Liver (tissue), 9 donors: ENCODE data around the gene PCDHGC4. TPM values are rescaled to one million over a fixed set of nuclear protein-coding genes. Genes with fewer than 3 reads are reported as not detected.

Experiments used
- DNase-seq: peaks from one replicate; pipeline ENCODE4 v3.0.0-alpha.2; 2017; ENCODE audit warnings: low spot score
- H3K27ac ChIP-seq, 2 donors: one replicate each; pipeline ENCODE4 v1.7.0; 2013; ENCODE audit warnings: inconsistent platforms in 2 of 2, low read length in 2 of 2, control low read depth in 1 of 2, low read depth in 1 of 2, mild to moderate bottlenecking in 1 of 2
- H3K27me3 ChIP-seq, 4 donors: one replicate each; pipeline versions ENCODE4 v1.6.1 to v1.7.0; 2013; ENCODE audit warnings: low read length in 3 of 4, inconsistent platforms in 1 of 4, mild to moderate bottlenecking in 1 of 4, moderate library complexity in 1 of 4; ENCODE audit not compliant: control insufficient read depth in 4 of 4, insufficient read depth in 4 of 4
- H3K36me3 ChIP-seq, 4 donors: one replicate each; pipeline versions ENCODE4 v1.6.1 to v1.7.0; 2013; ENCODE audit warnings: low read length in 3 of 4, mild to moderate bottlenecking in 3 of 4, low read depth in 1 of 4, moderate library complexity in 1 of 4; ENCODE audit not compliant: control insufficient read depth in 4 of 4, insufficient read depth in 3 of 4
- H3K4me1 ChIP-seq, 4 donors: one replicate each; pipeline versions ENCODE4 v1.6.1 to v1.7.0; 2013; ENCODE audit warnings: low read length in 3 of 4, mild to moderate bottlenecking in 3 of 4, moderate library complexity in 1 of 4; ENCODE audit not compliant: control insufficient read depth in 4 of 4, insufficient read depth in 4 of 4
- H3K4me3 ChIP-seq, 3 donors: one replicate each; pipeline versions ENCODE4 v1.6.1 to v1.7.0; 2013; ENCODE audit warnings: low read length in 3 of 3, control low read depth in 1 of 3, low read depth in 1 of 3, mild to moderate bottlenecking in 1 of 3
- H3K9ac ChIP-seq, 2 donors: one replicate each; pipeline ENCODE4 v1.7.0; 2013; ENCODE audit warnings: low read length in 2 of 2, mild to moderate bottlenecking in 2 of 2, moderate library complexity in 2 of 2, control low read depth in 1 of 2, low read depth in 1 of 2
- H3K9me3 ChIP-seq, 4 donors: one replicate each; pipeline versions ENCODE4 v1.6.1 to v1.7.0; 2013; ENCODE audit warnings: low read length in 3 of 4; ENCODE audit not compliant: control insufficient read depth in 4 of 4
- EGR1 ChIP-seq, 2 donors: IDR thresholded peaks; 2 replicates each; pipeline ENCODE4 v1.6.1; 2016 to 2018; ENCODE audit warnings: antibody characterized with exemption in 2 of 2, low read depth in 2 of 2
- FOXA2 ChIP-seq: IDR thresholded peaks from 2 replicates; pipeline ENCODE4 v1.6.1; 2016; ENCODE audit warnings: antibody characterized with exemption
- GABPA ChIP-seq, 2 donors: IDR thresholded peaks in 1 of 2; conservative IDR thresholded peaks in 1 of 2; 2 replicates each; pipeline ENCODE4 v1.6.1; 2016; ENCODE audit warnings: antibody characterized with exemption in 2 of 2, mild to moderate bottlenecking in 1 of 2, moderate library complexity in 1 of 2
- HNF4A ChIP-seq, 2 donors: conservative IDR thresholded peaks; 2 replicates each; pipeline ENCODE4 v1.6.1; 2016; ENCODE audit warnings: antibody characterized with exemption in 2 of 2, mild to moderate bottlenecking in 2 of 2
- HNF4G ChIP-seq: IDR thresholded peaks from 2 replicates; pipeline ENCODE4 v1.6.1; 2016; ENCODE audit warnings: antibody characterized with exemption
- JUND ChIP-seq, 2 donors: IDR thresholded peaks; 2 replicates each; pipeline ENCODE4 v1.6.1; 2016; ENCODE audit warnings: antibody characterized with exemption in 2 of 2
- RAD21 ChIP-seq, 2 donors: IDR thresholded peaks; 2 replicates each; pipeline ENCODE4 v1.6.1; 2016; ENCODE audit warnings: antibody characterized with exemption in 2 of 2, mild to moderate bottlenecking in 2 of 2
- RXRA ChIP-seq, 2 donors: IDR thresholded peaks; 2 replicates each; pipeline ENCODE4 v1.6.1; 2017 to 2018; ENCODE audit warnings: antibody characterized with exemption in 2 of 2, mild to moderate bottlenecking in 1 of 2
- SP1 ChIP-seq: IDR thresholded peaks from 2 replicates; pipeline ENCODE4 v1.6.1; 2018; ENCODE audit warnings: antibody characterized with exemption, mild to moderate bottlenecking
- TAF1 ChIP-seq: conservative IDR thresholded peaks from 2 replicates; pipeline ENCODE4 v1.6.1; 2016; ENCODE audit warnings: antibody characterized with exemption, mild to moderate bottlenecking
- WGBS: extraction: QIAGEN DNeasy Blood & Tissue Kit; methylation state at CpG from one replicate; pipeline ENCODE4 v1.1.7; 2013; 5-methylcytosine and 5-hydroxymethylcytosine counted together
- polyA plus RNA-seq, 2 donors: library from polyadenylated mRNA; stranded (reverse) in 1 of 2; unstranded in 1 of 2; fragments of 200-250 nt in 1 of 2; fragments of >200 nt in 1 of 2; fragmentation: Nextera tagmentation in 1 of 2; extraction: Ambion mirVana in 1 of 2; gene quantifications; one replicate each; pipeline versions ENCODE4 v1.2.1 to v1.2.3, GENCODE V29; 2013 to 2015
- total RNA-seq, 2 donors: library from RNA; depleted of rRNA; stranded (reverse); fragments of >200 nt; gene quantifications; one replicate each; pipeline ENCODE4 v1.2.3, GENCODE V29; 2014
- TF ChIP-seq, protein P1 (sequence below): IDR thresholded peaks from 2 replicates; pipeline ENCODE4 v1.6.1; 2016; ENCODE audit warnings: antibody characterized with exemption, mild to moderate bottlenecking
- TF ChIP-seq, protein P2 (sequence below): IDR thresholded peaks from 2 replicates; pipeline ENCODE4 v1.6.1; 2016; ENCODE audit warnings: antibody characterized with exemption
- TF ChIP-seq, protein P3 (sequence below): fragments of 150-350 bp; IDR thresholded peaks from 2 replicates; pipeline ENCODE4 v1.5.1; 2017; ENCODE audit warnings: improper control_type of control experiment, low read depth, low read length; ENCODE audit not compliant: missing input control
- TF ChIP-seq, protein P4 (sequence below): IDR thresholded peaks from 2 replicates; pipeline ENCODE4 v1.6.1; 2016; ENCODE audit warnings: antibody characterized with exemption
- donor health status: healthy.
- donor health status: healthy.
- donor health status: healthy.
- donor health status: healthy.
- donor health status: healthy.

The PCDHGC4 gene
- total and polyA plus RNA-seq, 4 donors, result 0.33 to 1.4 TPM; not detected in 2

DNA sequence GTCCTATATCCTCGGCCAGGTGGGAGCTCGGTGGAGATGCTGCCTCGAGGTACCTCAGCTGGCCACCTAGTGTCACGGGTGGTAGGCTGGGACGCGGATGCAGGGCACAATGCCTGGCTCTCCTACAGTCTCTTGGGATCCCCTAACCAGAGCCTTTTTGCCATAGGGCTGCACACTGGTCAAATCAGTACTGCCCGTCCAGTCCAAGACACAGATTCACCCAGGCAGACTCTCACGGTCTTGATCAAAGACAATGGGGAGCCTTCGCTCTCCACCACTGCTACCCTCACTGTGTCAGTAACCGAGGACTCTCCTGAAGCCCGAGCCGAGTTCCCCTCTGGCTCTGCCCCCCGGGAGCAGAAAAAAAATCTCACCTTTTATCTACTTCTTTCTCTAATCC lies 7.0 kb upstream of the PCDHGC4 start:
- no peak for DNase-seq
- peak overlapping the region in 1 of 3 donors; percentile 12 for H3K4me3 ChIP-seq
- H3K4me1 ChIP-seq, result peaks cover 0 to 31% (median 14%) of the 10 kb centered on the region in 4 donors
- TF ChIP-seq HNF4G, result no peak
- no peak for TF ChIP-seq GABPA (IDR thresholded peaks at IDR 0.05 in 1 of 2, conservative IDR thresholded peaks at IDR 0.05 in 1 of 2)
- TF ChIP-seq, protein P1, sequence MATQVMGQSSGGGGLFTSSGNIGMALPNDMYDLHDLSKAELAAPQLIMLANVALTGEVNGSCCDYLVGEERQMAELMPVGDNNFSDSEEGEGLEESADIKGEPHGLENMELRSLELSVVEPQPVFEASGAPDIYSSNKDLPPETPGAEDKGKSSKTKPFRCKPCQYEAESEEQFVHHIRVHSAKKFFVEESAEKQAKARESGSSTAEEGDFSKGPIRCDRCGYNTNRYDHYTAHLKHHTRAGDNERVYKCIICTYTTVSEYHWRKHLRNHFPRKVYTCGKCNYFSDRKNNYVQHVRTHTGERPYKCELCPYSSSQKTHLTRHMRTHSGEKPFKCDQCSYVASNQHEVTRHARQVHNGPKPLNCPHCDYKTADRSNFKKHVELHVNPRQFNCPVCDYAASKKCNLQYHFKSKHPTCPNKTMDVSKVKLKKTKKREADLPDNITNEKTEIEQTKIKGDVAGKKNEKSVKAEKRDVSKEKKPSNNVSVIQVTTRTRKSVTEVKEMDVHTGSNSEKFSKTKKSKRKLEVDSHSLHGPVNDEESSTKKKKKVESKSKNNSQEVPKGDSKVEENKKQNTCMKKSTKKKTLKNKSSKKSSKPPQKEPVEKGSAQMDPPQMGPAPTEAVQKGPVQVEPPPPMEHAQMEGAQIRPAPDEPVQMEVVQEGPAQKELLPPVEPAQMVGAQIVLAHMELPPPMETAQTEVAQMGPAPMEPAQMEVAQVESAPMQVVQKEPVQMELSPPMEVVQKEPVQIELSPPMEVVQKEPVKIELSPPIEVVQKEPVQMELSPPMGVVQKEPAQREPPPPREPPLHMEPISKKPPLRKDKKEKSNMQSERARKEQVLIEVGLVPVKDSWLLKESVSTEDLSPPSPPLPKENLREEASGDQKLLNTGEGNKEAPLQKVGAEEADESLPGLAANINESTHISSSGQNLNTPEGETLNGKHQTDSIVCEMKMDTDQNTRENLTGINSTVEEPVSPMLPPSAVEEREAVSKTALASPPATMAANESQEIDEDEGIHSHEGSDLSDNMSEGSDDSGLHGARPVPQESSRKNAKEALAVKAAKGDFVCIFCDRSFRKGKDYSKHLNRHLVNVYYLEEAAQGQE, result no peak
- TF ChIP-seq, protein P2, sequence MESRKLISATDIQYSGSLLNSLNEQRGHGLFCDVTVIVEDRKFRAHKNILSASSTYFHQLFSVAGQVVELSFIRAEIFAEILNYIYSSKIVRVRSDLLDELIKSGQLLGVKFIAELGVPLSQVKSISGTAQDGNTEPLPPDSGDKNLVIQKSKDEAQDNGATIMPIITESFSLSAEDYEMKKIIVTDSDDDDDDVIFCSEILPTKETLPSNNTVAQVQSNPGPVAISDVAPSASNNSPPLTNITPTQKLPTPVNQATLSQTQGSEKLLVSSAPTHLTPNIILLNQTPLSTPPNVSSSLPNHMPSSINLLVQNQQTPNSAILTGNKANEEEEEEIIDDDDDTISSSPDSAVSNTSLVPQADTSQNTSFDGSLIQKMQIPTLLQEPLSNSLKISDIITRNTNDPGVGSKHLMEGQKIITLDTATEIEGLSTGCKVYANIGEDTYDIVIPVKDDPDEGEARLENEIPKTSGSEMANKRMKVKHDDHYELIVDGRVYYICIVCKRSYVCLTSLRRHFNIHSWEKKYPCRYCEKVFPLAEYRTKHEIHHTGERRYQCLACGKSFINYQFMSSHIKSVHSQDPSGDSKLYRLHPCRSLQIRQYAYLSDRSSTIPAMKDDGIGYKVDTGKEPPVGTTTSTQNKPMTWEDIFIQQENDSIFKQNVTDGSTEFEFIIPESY, result no peak
- no peak for TF ChIP-seq FOXA2
- TF ChIP-seq RAD21 (IDR thresholded peaks at IDR 0.05), result no peak
- TF ChIP-seq, protein P3, sequence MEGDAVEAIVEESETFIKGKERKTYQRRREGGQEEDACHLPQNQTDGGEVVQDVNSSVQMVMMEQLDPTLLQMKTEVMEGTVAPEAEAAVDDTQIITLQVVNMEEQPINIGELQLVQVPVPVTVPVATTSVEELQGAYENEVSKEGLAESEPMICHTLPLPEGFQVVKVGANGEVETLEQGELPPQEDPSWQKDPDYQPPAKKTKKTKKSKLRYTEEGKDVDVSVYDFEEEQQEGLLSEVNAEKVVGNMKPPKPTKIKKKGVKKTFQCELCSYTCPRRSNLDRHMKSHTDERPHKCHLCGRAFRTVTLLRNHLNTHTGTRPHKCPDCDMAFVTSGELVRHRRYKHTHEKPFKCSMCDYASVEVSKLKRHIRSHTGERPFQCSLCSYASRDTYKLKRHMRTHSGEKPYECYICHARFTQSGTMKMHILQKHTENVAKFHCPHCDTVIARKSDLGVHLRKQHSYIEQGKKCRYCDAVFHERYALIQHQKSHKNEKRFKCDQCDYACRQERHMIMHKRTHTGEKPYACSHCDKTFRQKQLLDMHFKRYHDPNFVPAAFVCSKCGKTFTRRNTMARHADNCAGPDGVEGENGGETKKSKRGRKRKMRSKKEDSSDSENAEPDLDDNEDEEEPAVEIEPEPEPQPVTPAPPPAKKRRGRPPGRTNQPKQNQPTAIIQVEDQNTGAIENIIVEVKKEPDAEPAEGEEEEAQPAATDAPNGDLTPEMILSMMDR, result no peak
- no peaks in the 10 kb centered on the region for H3K36me3 ChIP-seq
- WGBS, result 46% methylated on average over 13 of the region's 13 CpGs
- no peak overlapping the region for H3K9ac ChIP-seq
- H3K9me3 ChIP-seq, result no peaks in the 10 kb centered on the region
- H3K27ac ChIP-seq, result no peak overlapping the region
- no peaks in the 10 kb centered on the region for H3K27me3 ChIP-seq

DNA sequence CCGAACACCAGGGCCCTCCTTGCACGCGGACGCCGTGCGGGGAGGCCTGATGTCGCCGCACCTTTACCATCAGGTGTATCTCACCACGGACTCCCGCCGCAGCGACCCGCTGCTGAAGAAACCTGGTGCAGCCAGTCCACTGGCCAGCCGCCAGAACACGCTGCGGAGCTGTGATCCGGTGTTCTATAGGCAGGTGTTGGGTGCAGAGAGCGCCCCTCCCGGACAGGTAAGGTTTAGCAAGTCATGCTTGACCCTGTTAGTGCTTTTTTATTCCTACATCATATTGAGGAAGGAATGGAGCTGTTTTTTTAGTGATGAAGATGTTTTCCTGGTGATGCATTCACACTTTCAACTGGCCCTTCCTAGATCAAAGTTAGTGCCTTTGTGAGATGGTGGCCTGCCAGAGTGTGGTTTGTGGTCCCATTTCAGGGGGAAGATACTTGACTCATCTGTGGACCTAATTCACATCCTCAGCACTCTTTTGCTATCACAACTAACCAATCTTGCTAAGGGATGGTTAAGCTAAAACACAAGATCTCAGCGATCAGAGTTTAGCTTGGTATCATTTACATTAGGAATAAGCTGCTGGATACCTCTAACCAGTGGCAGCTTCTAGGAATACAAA lies 6.4 kb upstream of the PCDHGC4 start:
- no peak overlapping the region for H3K27ac ChIP-seq
- no peaks in the 10 kb centered on the region for H3K9me3 ChIP-seq
- H3K4me1 ChIP-seq, result peaks cover 0 to 31% (median 14%) of the 10 kb centered on the region in 4 donors
- H3K9ac ChIP-seq, result no peak overlapping the region
- peaks cover 0 to 1% (median 0%) of the 10 kb centered on the region in 4 donors for H3K36me3 ChIP-seq
- peaks cover 0 to 1% (median 0%) of the 10 kb centered on the region in 4 donors for H3K27me3 ChIP-seq
- H3K4me3 ChIP-seq, result peak overlapping the region in 1 of 3 donors; percentile 12
- DNase-seq, result no peak
- WGBS, result 27% methylated on average over 20 of the region's 20 CpGs
- TF ChIP-seq SP1, result no peak
- TF ChIP-seq EGR1 (IDR thresholded peaks at IDR 0.05; ENCODE audit: low read depth in 2 of 2), result no peak
- TF ChIP-seq, protein P2, result no peak
- no peak for TF ChIP-seq HNF4G
- TF ChIP-seq RXRA (IDR thresholded peaks at IDR 0.05), result no peak
- no peak for TF ChIP-seq TAF1
- TF ChIP-seq, protein P1, result no peak
- TF ChIP-seq, protein P3, result no peak
- no peak for TF ChIP-seq JUND (IDR thresholded peaks at IDR 0.05)
- no peak for TF ChIP-seq HNF4A (conservative IDR thresholded peaks at IDR 0.05)
- TF ChIP-seq RAD21 (IDR thresholded peaks at IDR 0.05), result no peak
- TF ChIP-seq, protein P4, sequence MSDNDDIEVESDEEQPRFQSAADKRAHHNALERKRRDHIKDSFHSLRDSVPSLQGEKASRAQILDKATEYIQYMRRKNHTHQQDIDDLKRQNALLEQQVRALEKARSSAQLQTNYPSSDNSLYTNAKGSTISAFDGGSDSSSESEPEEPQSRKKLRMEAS, result no peak
